Effector memory CD8-positive, alpha-beta T cell (primary cell): ENCODE results near the gene MAN1A1.
"Not testable (repeated sequence)": the region's sequence is repeated elsewhere in the genome, so short reads cannot be mapped to it uniquely, and the experiment has no call there.

ENCODE experiments used
- ATAC-seq: fragments of 150-1000 bp; cut with Tn5 transposase; replicated peaks from 2 replicates; pipeline ENCODE4 v1.10.0; 2021; ENCODE audit warnings: mild to moderate bottlenecking, moderate library complexity
- DNase-seq, 3 experiments: peaks; one replicate each; pipeline ENCODE4 v3.0.0; 2021
- H3K27ac Mint-ChIP-seq, 2 donors: one replicate each; pipeline ENCODE4 v1.8.0; 2022; ENCODE audit warnings: mild to moderate bottlenecking in 2 of 2, mixed read lengths in 2 of 2, moderate library complexity in 2 of 2
- H3K27me3 Mint-ChIP-seq, 2 donors: one replicate each; pipeline ENCODE4 v1.8.0; 2022; ENCODE audit warnings: mixed read lengths in 2 of 2
- H3K36me3 Mint-ChIP-seq: one replicate; pipeline ENCODE4 v1.8.0; 2022; ENCODE audit warnings: mild to moderate bottlenecking, moderate library complexity, mixed read lengths; ENCODE audit not compliant: insufficient read depth
- H3K4me1 Mint-ChIP-seq, 2 donors: one replicate each; pipeline ENCODE4 v1.8.0; 2022; ENCODE audit warnings: low read depth in 2 of 2, mixed read lengths in 2 of 2
- H3K4me3 Mint-ChIP-seq, 2 donors: one replicate each; pipeline ENCODE4 v1.8.0; 2022; ENCODE audit warnings: mild to moderate bottlenecking in 2 of 2, mixed read lengths in 2 of 2, moderate library complexity in 2 of 2
- H3K9me3 Mint-ChIP-seq, 2 donors: one replicate each; pipeline ENCODE4 v1.8.0; 2022; ENCODE audit warnings: mixed read lengths in 2 of 2
- total RNA-seq, 9 experiments: gene quantifications; one replicate each; lab custom pipeline; 2026; lab: John Stamatoyannopoulos, UW

MAN1A1 gene
- total RNA-seq = 41.1 to 157 (median 80.8) reads per million in 9 experiments

DNA sequence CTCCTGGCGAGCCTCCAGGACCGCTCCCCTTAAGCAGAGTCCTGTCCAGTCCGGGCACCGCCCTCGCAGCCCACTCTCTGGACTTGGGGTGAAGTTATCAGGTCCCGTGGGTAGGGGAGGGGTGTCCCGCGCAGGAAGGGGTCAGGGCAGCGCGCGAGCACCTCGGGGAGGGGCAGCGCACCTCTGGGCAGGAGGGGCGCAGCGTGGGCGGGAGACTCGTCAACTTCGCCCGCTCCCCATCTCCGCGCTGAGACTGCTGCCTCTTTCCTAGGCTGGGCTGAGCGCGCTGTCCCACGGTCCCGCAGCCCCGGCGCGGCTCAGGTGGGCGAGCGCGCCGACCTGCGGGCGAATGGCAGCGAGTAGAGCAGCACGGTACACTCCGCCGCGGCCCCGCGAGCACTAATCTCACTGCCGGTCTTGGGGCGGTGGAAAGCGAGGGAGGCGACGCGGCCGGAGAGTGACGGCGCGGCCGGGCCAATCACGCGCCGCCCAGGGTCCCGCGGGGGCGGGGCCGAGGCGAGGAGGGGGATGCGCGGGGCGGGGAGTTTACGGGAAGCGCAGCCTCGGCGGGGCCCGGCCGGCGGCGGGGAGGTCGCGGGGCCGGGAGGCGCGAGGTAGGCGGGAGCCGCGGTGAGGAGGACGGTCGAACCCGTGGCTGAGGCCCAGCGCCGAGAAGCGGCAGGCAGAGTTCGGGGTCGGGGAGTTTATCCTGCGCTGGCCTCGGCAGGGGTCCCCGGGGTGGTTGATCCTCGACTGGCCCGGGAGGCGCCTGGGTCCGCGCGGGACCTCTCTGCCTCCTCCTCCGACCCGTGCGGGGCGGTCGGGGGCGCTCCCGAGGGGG, at the start of gene MAN1A1:
Gene MAN1A1, minus strand, starts transcription at position 401 of the 841 bp plus-strand sequence. CDS start 696 bp downstream, outside the sequence.
- peak; percentile 87 to 92 (median 89) for DNase-seq
- Mint-ChIP-seq H3K27ac (peak within 1 kb of the TSS; percentile 76 to 87), H3K4me1 (peaks cover 31 to 54% of the 10 kb centered on the region in 2 donors), H3K36me3 (peaks cover 20% of the 10 kb centered on the region), H3K4me3 (peak within 1 kb of the TSS; percentile 88 to 95), H3K27me3 (no peaks in the 10 kb centered on the region), H3K9me3 (no peaks in the 10 kb centered on the region)
- peak; percentile 84 for ATAC-seq

DNA sequence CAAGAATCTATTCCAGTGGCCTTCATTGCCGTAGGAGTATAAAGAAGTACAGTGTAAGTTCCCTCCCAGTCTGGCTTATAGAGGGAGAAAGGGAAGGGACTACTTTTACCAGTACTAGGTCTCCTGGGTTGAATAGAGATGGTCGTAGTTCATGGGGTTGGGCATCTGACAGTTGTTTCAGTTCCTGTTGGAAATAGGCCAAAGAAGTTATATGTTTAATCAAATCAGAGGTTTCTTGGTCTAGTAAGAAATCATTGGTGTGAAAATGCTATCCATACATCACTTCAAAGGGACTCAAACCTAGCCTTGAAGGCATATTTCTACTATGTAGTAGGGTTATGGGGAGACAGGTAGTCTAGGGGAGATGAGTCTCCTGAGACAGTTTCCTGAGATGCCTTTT, 45.6 kb upstream of the MAN1A1 start:
- Mint-ChIP-seq H3K27me3 (no peaks in the 10 kb centered on the region), H3K36me3 (peaks cover 3% of the 10 kb centered on the region), H3K4me1 (peaks cover 0 to 2% of the 10 kb centered on the region in 2 donors), H3K27ac (no peak overlapping the region), H3K9me3 (peaks cover 6 to 15% of the 10 kb centered on the region in 2 donors), H3K4me3 (no peak overlapping the region)
- ATAC-seq (no peak), DNase-seq (no peak)

- no peak overlapping the region for H3K4me3 Mint-ChIP-seq
- peaks cover 0 to 2% of the 10 kb centered on the region in 2 donors for H3K4me1 Mint-ChIP-seq
- ATAC-seq = no peak
- no peaks in the 10 kb centered on the region for H3K36me3 Mint-ChIP-seq
- DNase-seq = no peak
- H3K27ac Mint-ChIP-seq = no peak overlapping the region
- no peaks in the 10 kb centered on the region for H3K27me3 Mint-ChIP-seq
- no peaks in the 10 kb centered on the region for H3K9me3 Mint-ChIP-seq
Measured at GRCh38 chr6:119390247-119390793, 40.8 kb upstream of the MAN1A1 start.

GRCh38 chr6:119385994-119386393, 36.4 kb upstream of the MAN1A1 start:
- no peaks in the 10 kb centered on the region for H3K27me3 Mint-ChIP-seq
- ATAC-seq = no peak
- H3K4me1 Mint-ChIP-seq = no peaks in the 10 kb centered on the region
- H3K9me3 Mint-ChIP-seq = no peaks in the 10 kb centered on the region
- no peak overlapping the region for H3K4me3 Mint-ChIP-seq
- no peak for DNase-seq
- H3K36me3 Mint-ChIP-seq = no peaks in the 10 kb centered on the region
- H3K27ac Mint-ChIP-seq = no peak overlapping the region

GRCh38 chr6:119384444-119384843, 34.9 kb upstream of the MAN1A1 start:
- no peak overlapping the region for H3K4me3 Mint-ChIP-seq
- DNase-seq = no peak
- H3K4me1 Mint-ChIP-seq = no peaks in the 10 kb centered on the region
- no peaks in the 10 kb centered on the region for H3K36me3 Mint-ChIP-seq
- no peak for ATAC-seq
- peaks cover 0 to 7% of the 10 kb centered on the region in 2 donors for H3K9me3 Mint-ChIP-seq
- no peaks in the 10 kb centered on the region for H3K27me3 Mint-ChIP-seq
- H3K27ac Mint-ChIP-seq = no peak overlapping the region

GRCh38 chr6:119379809-119380208, 30.2 kb upstream of the MAN1A1 start:
- Mint-ChIP-seq H3K9me3 (peaks cover 0 to 8% of the 10 kb centered on the region in 2 donors), H3K27ac (no peak overlapping the region), H3K36me3 (no peaks in the 10 kb centered on the region), H3K4me3 (no peak overlapping the region), H3K27me3 (no peaks in the 10 kb centered on the region), H3K4me1 (no peaks in the 10 kb centered on the region)
- ATAC-seq (no peak), DNase-seq (no peak)

DNA sequence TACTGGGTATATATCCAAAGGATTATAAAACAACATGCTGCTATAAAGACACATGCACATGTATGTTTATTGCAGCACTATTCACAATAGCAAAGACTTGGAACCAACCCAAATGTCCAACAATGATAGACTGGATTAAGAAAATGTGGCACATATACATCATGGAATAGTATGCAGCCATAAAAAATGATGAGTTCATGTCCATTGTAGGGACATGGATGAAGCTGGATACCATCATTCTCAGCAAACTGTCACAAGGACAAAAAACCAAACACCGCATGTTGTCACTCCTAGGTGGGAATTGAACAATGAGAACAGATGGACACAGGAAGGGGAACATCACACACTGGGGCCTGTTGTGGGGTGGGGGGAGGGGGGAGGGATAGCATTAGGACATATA, 27.5 kb upstream of the MAN1A1 start:
- not testable (repeated sequence) for H3K27ac Mint-ChIP-seq, ATAC-seq, H3K36me3 Mint-ChIP-seq, H3K4me3 Mint-ChIP-seq, H3K9me3 Mint-ChIP-seq, H3K4me1 Mint-ChIP-seq, H3K27me3 Mint-ChIP-seq, DNase-seq

DNA sequence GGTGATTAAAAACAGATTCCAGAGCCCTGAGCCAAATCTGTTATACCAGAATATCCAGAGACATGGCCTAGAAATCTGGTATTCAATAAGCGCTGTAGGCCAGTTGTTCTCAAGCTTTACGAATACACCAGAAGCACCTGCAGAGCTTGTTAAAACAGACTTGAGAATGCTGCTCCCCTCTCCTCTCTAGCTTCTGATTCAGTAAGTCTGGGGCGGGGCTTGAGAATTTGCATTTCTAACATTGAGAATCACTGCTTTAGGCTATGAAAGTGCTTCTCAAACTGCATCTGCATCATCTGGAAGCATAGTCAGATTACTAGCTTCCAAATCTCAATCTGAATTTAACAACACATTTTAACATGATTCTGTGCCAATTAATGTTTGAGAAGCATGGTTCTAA, 20.5 kb upstream of the MAN1A1 start:
- Mint-ChIP-seq H3K27ac (no peak overlapping the region), H3K4me1 (no peaks in the 10 kb centered on the region), H3K36me3 (no peaks in the 10 kb centered on the region)

DNA sequence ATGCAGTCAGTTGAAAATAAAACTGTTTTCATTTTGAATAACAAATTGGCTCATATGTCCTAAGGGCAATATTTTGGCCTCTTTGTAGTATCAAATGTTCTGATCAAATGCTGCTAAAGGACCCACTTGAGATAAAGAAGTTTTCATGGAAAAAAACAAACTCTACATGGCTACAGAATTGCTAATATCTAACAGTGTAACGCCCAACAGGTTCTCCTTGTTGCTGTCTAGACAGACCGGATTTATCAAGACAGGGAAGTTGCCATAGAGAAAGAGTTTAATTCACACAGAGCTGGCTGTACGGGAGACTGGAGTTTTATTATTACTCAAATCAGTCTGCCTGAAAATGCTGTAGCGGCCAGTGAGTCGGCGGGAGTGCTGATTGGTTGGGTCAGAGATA, 19.4 kb upstream of the MAN1A1 start:
- peaks cover 0 to 7% of the 10 kb centered on the region in 2 donors for H3K9me3 Mint-ChIP-seq
- H3K36me3 Mint-ChIP-seq = no peaks in the 10 kb centered on the region
- H3K4me1 Mint-ChIP-seq = no peaks in the 10 kb centered on the region
- H3K27ac Mint-ChIP-seq = no peak overlapping the region
- ATAC-seq (no peak), DNase-seq (no peak)
- no peak overlapping the region for H3K4me3 Mint-ChIP-seq
- no peaks in the 10 kb centered on the region for H3K27me3 Mint-ChIP-seq

More for the DNA sequence above, 20.5 kb upstream of the MAN1A1 start:
- ATAC-seq (no peak), DNase-seq (no peak)
- Mint-ChIP-seq H3K27me3 (no peaks in the 10 kb centered on the region), H3K9me3 (peaks cover 0 to 5% of the 10 kb centered on the region in 2 donors), H3K4me3 (no peak overlapping the region)

GRCh38 chr6:119361209-119361608, 11.6 kb upstream of the MAN1A1 start:
- no peaks in the 10 kb centered on the region for H3K27me3 Mint-ChIP-seq
- ATAC-seq (no peak), DNase-seq (no peak)
- peaks cover 0 to 7% of the 10 kb centered on the region in 2 donors for H3K4me1 Mint-ChIP-seq
- peaks cover 0 to 7% of the 10 kb centered on the region in 2 donors for H3K9me3 Mint-ChIP-seq
- H3K4me3 Mint-ChIP-seq = no peak overlapping the region
- no peaks in the 10 kb centered on the region for H3K36me3 Mint-ChIP-seq
- no peak overlapping the region for H3K27ac Mint-ChIP-seq

DNA sequence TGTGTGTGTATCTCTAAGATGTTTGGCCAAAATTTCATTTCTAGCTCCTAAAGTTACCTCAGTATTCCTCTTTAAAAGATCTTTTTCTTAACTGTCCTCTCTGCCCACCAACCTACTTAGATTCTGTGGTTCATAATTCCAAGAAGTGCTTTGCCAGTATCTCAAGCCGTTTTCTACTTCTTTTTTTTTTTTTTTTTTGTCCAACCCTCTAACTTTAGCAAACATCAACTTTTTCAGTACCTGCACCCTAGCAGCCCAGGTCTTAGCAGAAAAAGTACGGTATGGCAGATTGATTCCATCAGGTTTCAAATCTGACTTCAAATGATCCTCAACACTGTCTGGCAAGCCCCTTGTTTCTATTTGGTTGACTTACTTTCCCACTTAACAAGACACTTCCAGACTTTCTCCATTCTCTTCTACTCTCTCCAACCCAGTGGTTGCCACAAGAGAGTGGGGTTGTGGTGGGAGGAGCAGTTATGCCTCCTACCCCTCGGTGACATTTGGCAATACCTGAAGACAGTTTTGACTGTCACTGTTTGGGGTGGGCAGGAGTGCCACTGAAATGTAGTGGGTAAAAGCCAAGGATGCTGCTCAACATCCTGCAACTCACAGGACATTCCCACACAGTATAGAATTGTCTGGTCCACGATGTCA, 10.8 kb upstream of the MAN1A1 start:
- no peak overlapping the region for H3K4me3 Mint-ChIP-seq

GRCh38 chr6:119355890-119356289, 6.3 kb upstream of the MAN1A1 start:
- DNase-seq (no peak), ATAC-seq (no peak)
- Mint-ChIP-seq H3K9me3 (no peaks in the 10 kb centered on the region), H3K4me3 (no peak overlapping the region), H3K4me1 (peaks cover 9 to 10% of the 10 kb centered on the region in 2 donors), H3K27ac (no peak overlapping the region), H3K27me3 (no peaks in the 10 kb centered on the region), H3K36me3 (peaks cover 3% of the 10 kb centered on the region)

More for the DNA sequence above, 10.8 kb upstream of the MAN1A1 start:
- Mint-ChIP-seq H3K27ac (no peak overlapping the region), H3K36me3 (no peaks in the 10 kb centered on the region), H3K9me3 (peaks cover 0 to 6% of the 10 kb centered on the region in 2 donors), H3K4me1 (peaks cover 0 to 7% of the 10 kb centered on the region in 2 donors), H3K27me3 (no peaks in the 10 kb centered on the region)
- no peak for ATAC-seq
- DNase-seq = no peak

DNA sequence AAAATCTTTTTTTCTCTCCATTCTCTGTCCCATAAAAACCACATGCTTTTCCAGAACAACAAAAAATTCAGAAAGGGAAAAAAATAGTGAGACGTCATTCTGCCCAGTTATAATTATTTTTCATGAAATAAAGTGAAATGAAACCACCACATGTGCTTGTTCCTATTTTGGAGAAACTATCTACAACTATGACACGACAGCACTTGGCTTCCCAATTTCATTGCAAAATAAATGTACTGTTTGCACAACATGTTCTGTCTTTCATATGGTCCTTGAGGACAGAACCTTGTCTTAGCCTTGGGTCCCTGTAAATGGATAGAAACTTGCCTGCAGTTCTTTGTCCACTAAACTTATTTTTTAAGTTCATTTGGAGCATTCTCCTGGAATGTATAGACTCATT, 5.6 kb upstream of the MAN1A1 start:
- peaks cover 8% of the 10 kb centered on the region for H3K36me3 Mint-ChIP-seq
- H3K9me3 Mint-ChIP-seq = no peaks in the 10 kb centered on the region
- no peaks in the 10 kb centered on the region for H3K27me3 Mint-ChIP-seq
- ATAC-seq = no peak
- peaks cover 5 to 17% of the 10 kb centered on the region in 2 donors for H3K4me1 Mint-ChIP-seq
- no peak for DNase-seq
- no peak overlapping the region for H3K4me3 Mint-ChIP-seq
- H3K27ac Mint-ChIP-seq = no peak overlapping the region
